ENCODE data around the gene SUV39H1. TPM values are rescaled to one million over a fixed set of nuclear protein-coding genes. Genes with fewer than 3 reads are reported as not detected.
"Not testable (repeated sequence)": the region's sequence is repeated elsewhere in the genome, so short reads cannot be mapped to it uniquely, and the experiment has no call there.

The SUV39H1 gene
- 10 to 100 TPM in 1 of 2 donors, 1 to 10 TPM in 1; 7.8 to 10.6 TPM for total RNA-seq
- polyA plus RNA-seq (2013, experiment 1 of 2), result 12.9 TPM
- polyA plus RNA-seq (2013, experiment 2 of 2), result 12.0 TPM
- long read RNA-seq, experiment 1, partial matches to known transcripts, result 2 of 5 reads
- long read RNA-seq, experiment 1, other reads (novel, unspliced or antisense), result 0 of 5 reads
- long read RNA-seq, experiment 2, transcript SUV39H1-202 (6 exons, 2,871 nt), result major isoform, 19 of 23 reads
- long read RNA-seq, experiment 2, partial matches to known transcripts, result 2 of 23 reads
- long read RNA-seq, experiment 2, other reads (novel, unspliced or antisense), result 2 of 23 reads
- long read RNA-seq, experiment 3, transcript SUV39H1-202 (6 exons, 2,871 nt), result major isoform, 54 of 70 reads
- long read RNA-seq, experiment 3, partial matches to known transcripts, result 12 of 70 reads
- long read RNA-seq, experiment 3, other reads (novel, unspliced or antisense), result 4 of 70 reads
- long read RNA-seq, experiment 4, partial matches to known transcripts, result 1 of 4 reads
- long read RNA-seq, experiment 4, other reads (novel, unspliced or antisense), result 0 of 4 reads

- TF ChIP-seq CTCF (conservative IDR thresholded peaks at IDR 0.05), result no peak
- Mint-ChIP-seq H3K27ac (peak within 1 kb of the TSS; percentile 70), H3K9me3 (peaks cover 69% of the 10 kb centered on the region), H3K27me3 (ENCODE audit: insufficient read depth) (peaks cover 1% of the 10 kb centered on the region), H3K36me3 (ENCODE audit: low read depth) (peaks cover 13% of the 10 kb centered on the region), H3K4me3 (peak within 1 kb of the TSS; percentile 75), H3K4me1 (peaks cover 17% of the 10 kb centered on the region)
- Histone ChIP-seq H3K4me3 (ENCODE audit: low read length) (peak within 1 kb of the TSS; percentile 86), H3K27ac (ENCODE audit: low read depth, low read length) (peak within 1 kb of the TSS; percentile 85), H3K4me1 (ENCODE audit: control insufficient read depth, insufficient read depth, low read length) (no peaks in the 10 kb centered on the region), H3K36me3 (ENCODE audit: control insufficient read depth, insufficient read depth, low read length) (peaks cover 16% of the 10 kb centered on the region), H3K27me3 (ENCODE audit: control insufficient read depth, insufficient read depth, low read length, poor library complexity, severe bottlenecking) (no peaks in the 10 kb centered on the region), H3K9ac (ENCODE audit: extremely low read depth, low read length, poor library complexity, severe bottlenecking) (peak within 1 kb of the TSS; percentile 49), H3K9me3 (ENCODE audit: control insufficient read depth, low read length) (no peaks in the 10 kb centered on the region)
- peak; percentile 92 for DNase-seq
- 0% methylated on average over 66 of the region's 66 CpGs; no CpG with 5 or more reads in 1 of the 2 experiments for WGBS, 2 experiments (ENCODE audit: insufficient coverage in 1 of 2, insufficient read length in 1 of 2)
Observed at GRCh38 chrX:48696301-48696908, at the start of gene SUV39H1. SUV39H1 (plus strand) TSS chrX:48696734; CDS start chrX:48696785, 51 bp downstream.

GRCh38 chrX:48648336-48648751 is 48.2 kb upstream of the SUV39H1 start:
- H3K4me1 Mint-ChIP-seq, result no peaks in the 10 kb centered on the region
- no peak overlapping the region for H3K4me3 Mint-ChIP-seq
- H3K27ac Mint-ChIP-seq, result no peak overlapping the region
- Histone ChIP-seq H3K9ac (ENCODE audit: extremely low read depth, low read length, poor library complexity, severe bottlenecking) (no peak overlapping the region), H3K27ac (ENCODE audit: low read depth, low read length) (peak overlapping the region; percentile 53), H3K36me3 (ENCODE audit: control insufficient read depth, insufficient read depth, low read length) (no peaks in the 10 kb centered on the region), H3K4me1 (ENCODE audit: control insufficient read depth, insufficient read depth, low read length) (no peaks in the 10 kb centered on the region), H3K27me3 (ENCODE audit: control insufficient read depth, insufficient read depth, low read length, poor library complexity, severe bottlenecking) (no peaks in the 10 kb centered on the region), H3K4me3 (ENCODE audit: low read length) (no peak overlapping the region), H3K9me3 (ENCODE audit: control insufficient read depth, low read length) (no peaks in the 10 kb centered on the region)
- H3K36me3 Mint-ChIP-seq (ENCODE audit: low read depth), result no peaks in the 10 kb centered on the region
- peak; percentile 64 for DNase-seq
- H3K9me3 Mint-ChIP-seq, result peaks cover 46% of the 10 kb centered on the region
- WGBS, 2 experiments (ENCODE audit: insufficient coverage in 1 of 2, insufficient read length in 1 of 2), result 19% methylated on average over 6 of the region's 6 CpGs; no CpG with 5 or more reads in 1 of the 2 experiments
- peak; percentile 54 for TF ChIP-seq CTCF (conservative IDR thresholded peaks at IDR 0.05)
- no peaks in the 10 kb centered on the region for H3K27me3 Mint-ChIP-seq (ENCODE audit: insufficient read depth)

- Histone ChIP-seq H3K9ac (ENCODE audit: extremely low read depth, low read length, poor library complexity, severe bottlenecking) (no peak overlapping the region), H3K9me3 (ENCODE audit: control insufficient read depth, low read length) (no peaks in the 10 kb centered on the region), H3K27me3 (ENCODE audit: control insufficient read depth, insufficient read depth, low read length, poor library complexity, severe bottlenecking) (no peaks in the 10 kb centered on the region), H3K27ac (ENCODE audit: low read depth, low read length) (no peak overlapping the region), H3K4me1 (ENCODE audit: control insufficient read depth, insufficient read depth, low read length) (no peaks in the 10 kb centered on the region), H3K4me3 (ENCODE audit: low read length) (no peak overlapping the region), H3K36me3 (ENCODE audit: control insufficient read depth, insufficient read depth, low read length) (no peaks in the 10 kb centered on the region)
- Mint-ChIP-seq H3K27me3 (ENCODE audit: insufficient read depth) (no peaks in the 10 kb centered on the region), H3K9me3 (peaks cover 50% of the 10 kb centered on the region), H3K27ac (no peak overlapping the region), H3K4me1 (peaks cover 4% of the 10 kb centered on the region), H3K36me3 (ENCODE audit: low read depth) (no peaks in the 10 kb centered on the region), H3K4me3 (no peak overlapping the region)
- TF ChIP-seq CTCF (conservative IDR thresholded peaks at IDR 0.05), result no peak
- DNase-seq, result no peak
- WGBS, 2 experiments (ENCODE audit: insufficient coverage in 1 of 2, insufficient read length in 1 of 2), result 90 to 100% methylated on average over 2 of the region's 3 CpGs
Observed at GRCh38 chrX:48649102-48649501, 47.4 kb upstream of the SUV39H1 start.

GRCh38 chrX:48652055-48652579 is 44.4 kb upstream of the SUV39H1 start:
- not testable (repeated sequence) for H3K4me3 ChIP-seq (ENCODE audit: low read length); DNase-seq; H3K4me1 Mint-ChIP-seq; H3K9ac ChIP-seq (ENCODE audit: extremely low read depth, low read length, poor library complexity, severe bottlenecking); H3K27me3 ChIP-seq (ENCODE audit: control insufficient read depth, insufficient read depth, low read length, poor library complexity, severe bottlenecking); H3K27ac ChIP-seq (ENCODE audit: low read depth, low read length); H3K27me3 Mint-ChIP-seq (ENCODE audit: insufficient read depth); H3K27ac Mint-ChIP-seq; H3K4me1 ChIP-seq (ENCODE audit: control insufficient read depth, insufficient read depth, low read length); H3K4me3 Mint-ChIP-seq; H3K36me3 Mint-ChIP-seq (ENCODE audit: low read depth); H3K9me3 ChIP-seq (ENCODE audit: control insufficient read depth, low read length); H3K36me3 ChIP-seq (ENCODE audit: control insufficient read depth, insufficient read depth, low read length)
- 80 to 89% methylated on average over 2 to 5 of the region's 5 CpGs for WGBS, 2 experiments (ENCODE audit: insufficient coverage in 1 of 2, insufficient read length in 1 of 2)
- peaks cover 64% of the 10 kb centered on the region for H3K9me3 Mint-ChIP-seq
